ENCODE measurements around the gene ST7. TPM values are rescaled to one million over a fixed set of nuclear protein-coding genes. Genes with fewer than 3 reads are reported as not detected.
A peak's percentile ranks its signal among the peaks of the same experiment; 100 is the strongest.

The ST7 gene
- total and polyA plus RNA-seq, 4 donors, result 22.4 to 57.2 (median 41.6) TPM

GRCh38 chr7:116942504-116942903, 10.8 kb upstream of the ST7 start:
- no peaks in the 10 kb centered on the region for H3K36me3 ChIP-seq (ENCODE audit: control insufficient read depth in 4 of 4, insufficient read depth in 4 of 4, low read length in 4 of 4)
- H3K9me3 ChIP-seq (ENCODE audit: control insufficient read depth in 4 of 4, insufficient read depth in 3 of 4, low read length in 3 of 4), result no peaks in the 10 kb centered on the region
- no peak overlapping the region for H3K4me3 ChIP-seq
- H3K9ac ChIP-seq (ENCODE audit: insufficient read depth in 1 of 2, low read length in 2 of 2), result no peak overlapping the region
- TF ChIP-seq CTCF (IDR thresholded peaks at IDR 0.05; ENCODE audit: control extremely low read depth, extremely low read depth), result no peak
- 79 to 81% methylated on average over 2 of the region's 2 CpGs for WGBS, 2 donors
- peaks cover 0 to 9% (median 0%) of the 10 kb centered on the region in 5 donors for H3K4me1 ChIP-seq (ENCODE audit: control insufficient read depth in 5 of 5, insufficient read depth in 5 of 5, low read length in 5 of 5)
- H3K27me3 ChIP-seq (ENCODE audit: control insufficient read depth in 3 of 3, insufficient read depth in 3 of 3, low read length in 2 of 3), result no peaks in the 10 kb centered on the region
- H3K27ac ChIP-seq (ENCODE audit: low read depth in 1 of 2, low read length in 1 of 2), result no peak overlapping the region
- DNase-seq, result peak; percentile 34 to 74 (median 73)
- no peak for ATAC-seq (ENCODE audit: insufficient read depth, low FRiP score)

- Histone ChIP-seq H3K27ac (ENCODE audit: low read depth in 1 of 2, low read length in 1 of 2) (peak overlapping the region in 1 of 2 donors; percentile 79), H3K9ac (ENCODE audit: insufficient read depth in 1 of 2, low read length in 2 of 2) (no peak overlapping the region), H3K9me3 (ENCODE audit: control insufficient read depth in 4 of 4, insufficient read depth in 3 of 4, low read length in 3 of 4) (no peaks in the 10 kb centered on the region), H3K4me1 (ENCODE audit: control insufficient read depth in 5 of 5, insufficient read depth in 5 of 5, low read length in 5 of 5) (peaks cover 0 to 11% (median 3%) of the 10 kb centered on the region in 5 donors), H3K27me3 (ENCODE audit: control insufficient read depth in 3 of 3, insufficient read depth in 3 of 3, low read length in 2 of 3) (no peaks in the 10 kb centered on the region), H3K4me3 (no peak overlapping the region), H3K36me3 (ENCODE audit: control insufficient read depth in 4 of 4, insufficient read depth in 4 of 4, low read length in 4 of 4) (no peaks in the 10 kb centered on the region)
- 45 to 47% methylated on average over 3 of the region's 3 CpGs for WGBS, 2 donors
- DNase-seq (peak; percentile 59 to 79 (median 63)), ATAC-seq (ENCODE audit: insufficient read depth, low FRiP score) (peak; percentile 50)
- no peak for TF ChIP-seq CTCF (IDR thresholded peaks at IDR 0.05; ENCODE audit: control extremely low read depth, extremely low read depth)
Measured at GRCh38 chr7:116948934-116949333, 4.4 kb upstream of the ST7 start.

GRCh38 chr7:116949941-116950801, 3.1 kb upstream of the ST7 start:
- no peak for TF ChIP-seq CTCF (IDR thresholded peaks at IDR 0.05; ENCODE audit: control extremely low read depth, extremely low read depth)
- Histone ChIP-seq H3K9ac (ENCODE audit: insufficient read depth in 1 of 2, low read length in 2 of 2) (no peak overlapping the region), H3K9me3 (ENCODE audit: control insufficient read depth in 4 of 4, insufficient read depth in 3 of 4, low read length in 3 of 4) (no peaks in the 10 kb centered on the region), H3K36me3 (ENCODE audit: control insufficient read depth in 4 of 4, insufficient read depth in 4 of 4, low read length in 4 of 4) (no peaks in the 10 kb centered on the region), H3K4me1 (ENCODE audit: control insufficient read depth in 5 of 5, insufficient read depth in 5 of 5, low read length in 5 of 5) (peaks cover 0 to 17% (median 8%) of the 10 kb centered on the region in 5 donors), H3K4me3 (no peak overlapping the region), H3K27me3 (ENCODE audit: control insufficient read depth in 3 of 3, insufficient read depth in 3 of 3, low read length in 2 of 3) (no peaks in the 10 kb centered on the region), H3K27ac (ENCODE audit: low read depth in 1 of 2, low read length in 1 of 2) (peak overlapping the region; percentile 79 to 84)
- 82 to 86% methylated on average over 9 of the region's 9 CpGs for WGBS, 2 donors
- no peak for ATAC-seq (ENCODE audit: insufficient read depth, low FRiP score)
- no peak for DNase-seq
